Mesendoderm (in vitro differentiated cells): ENCODE measurements around the gene XCL1.

Experiments used
- DNase-seq: peaks from one replicate; pipeline ENCODE4 v3.0.0; 2013
- H2AK5ac ChIP-seq: 2 replicates; pipeline ENCODE4 v1.6.1; 2013; ENCODE audit warnings: low read length, inconsistent platforms
- H2BK120ac ChIP-seq: 2 replicates; pipeline ENCODE4 v1.6.1; 2013; ENCODE audit warnings: low read depth, mild to moderate bottlenecking, low read length, moderate library complexity, mixed read lengths
- H2BK15ac ChIP-seq: replicated peaks from 2 replicates; pipeline ENCODE4 v1.6.1; 2013; ENCODE audit warnings: low read depth, mild to moderate bottlenecking, moderate library complexity
- H2BK5ac ChIP-seq: 2 replicates; pipeline ENCODE4 v1.6.1; 2013; ENCODE audit warnings: low read length, inconsistent platforms
- H3K18ac ChIP-seq: 2 replicates; pipeline ENCODE4 v1.6.1; 2013; ENCODE audit warnings: mild to moderate bottlenecking, low read length, mixed read lengths
- H3K23ac ChIP-seq: one replicate; pipeline ENCODE4 v1.6.1; 2013; ENCODE audit warnings: low read length
- H3K27ac ChIP-seq: 2 replicates; pipeline ENCODE4 v1.5.1; 2013; ENCODE audit warnings: low read depth, mild to moderate bottlenecking, inconsistent platforms, low read length, moderate library complexity
- H3K27me3 ChIP-seq: 2 replicates; pipeline ENCODE4 v1.6.1; 2013; ENCODE audit warnings: low read length, control low read depth, mild to moderate bottlenecking, inconsistent platforms; ENCODE audit not compliant: insufficient read depth, poor library complexity
- H3K36me3 ChIP-seq: 2 replicates; pipeline ENCODE4 v1.6.1; 2013; ENCODE audit warnings: low read length, inconsistent platforms; ENCODE audit not compliant: control insufficient read depth, insufficient read depth
- H3K4ac ChIP-seq: one replicate; pipeline ENCODE4 v1.6.1; 2013; ENCODE audit warnings: low read depth, mild to moderate bottlenecking, low read length, moderate library complexity
- H3K4me1 ChIP-seq: 2 replicates; pipeline ENCODE4 v1.6.1; 2013; ENCODE audit warnings: low read depth, low read length, inconsistent platforms; ENCODE audit not compliant: control insufficient read depth
- H3K4me2 ChIP-seq: 2 replicates; pipeline ENCODE4 v1.6.1; 2013; ENCODE audit warnings: low read length
- H3K4me3 ChIP-seq: 2 replicates; pipeline ENCODE4 v1.5.1; 2013; ENCODE audit warnings: mild to moderate bottlenecking, low read length
- H3K56ac ChIP-seq: one replicate; pipeline ENCODE4 v1.6.1; 2013; ENCODE audit warnings: low read length
- H3K79me1 ChIP-seq: 2 replicates; pipeline ENCODE4 v1.6.1; 2013; ENCODE audit warnings: low read length, inconsistent platforms
- H3K79me2 ChIP-seq: 2 replicates; pipeline ENCODE4 v1.6.1; 2013; ENCODE audit warnings: mild to moderate bottlenecking, low read length; ENCODE audit not compliant: control insufficient read depth, insufficient read depth
- H3K9ac ChIP-seq: 2 replicates; pipeline ENCODE4 v1.6.1; 2013; ENCODE audit warnings: low read length, inconsistent platforms
- H4K5ac ChIP-seq: one replicate; pipeline ENCODE4 v1.6.1; 2013; ENCODE audit warnings: low read length
- H4K8ac ChIP-seq: one replicate; pipeline ENCODE4 v1.6.1; 2013; ENCODE audit warnings: low read depth, mild to moderate bottlenecking, control low read depth, low read length, moderate library complexity
- WGBS: extraction: QIAGEN DNeasy Blood & Tissue Kit; methylation state at CpG from one replicate; pipeline ENCODE4 v1.1.7; 2013; ENCODE audit warnings: low lambda C conversion rate, missing lambda C conversion rate; ENCODE audit not compliant: insufficient coverage; ENCODE audit errors: extremely low coverage; 5-methylcytosine and 5-hydroxymethylcytosine counted together

XCL1 gene

GRCh38 chr1:168560370-168560769, 16.0 kb upstream of the XCL1 start:
- H2BK15ac ChIP-seq, result no peak overlapping the region
- no peaks in the 10 kb centered on the region for H3K79me2 ChIP-seq
- no peaks in the 10 kb centered on the region for H3K79me1 ChIP-seq
- no peak overlapping the region for H3K4me2 ChIP-seq
- no peak overlapping the region for H3K18ac ChIP-seq
- no peak overlapping the region for H2BK120ac ChIP-seq
- no peak overlapping the region for H3K9ac ChIP-seq
- no peak overlapping the region for H3K4ac ChIP-seq
- no peaks in the 10 kb centered on the region for H3K27me3 ChIP-seq
- no peaks in the 10 kb centered on the region for H3K36me3 ChIP-seq
- H4K8ac ChIP-seq, result no peak overlapping the region
- DNase-seq, result no peak
- no peaks in the 10 kb centered on the region for H3K4me1 ChIP-seq
- H3K56ac ChIP-seq, result no peak overlapping the region
- no peak overlapping the region for H4K5ac ChIP-seq
- no peak overlapping the region for H3K4me3 ChIP-seq
- H2BK5ac ChIP-seq, result no peak overlapping the region
- H3K27ac ChIP-seq, result no peak overlapping the region
- no peak overlapping the region for H3K23ac ChIP-seq
- H2AK5ac ChIP-seq, result no peak overlapping the region

- no peaks in the 10 kb centered on the region for H3K79me1 ChIP-seq
- H3K36me3 ChIP-seq, result no peaks in the 10 kb centered on the region
- no peak overlapping the region for H2BK5ac ChIP-seq
- no peak overlapping the region for H2BK120ac ChIP-seq
- no peaks in the 10 kb centered on the region for H3K4me1 ChIP-seq
- H3K4ac ChIP-seq, result no peak overlapping the region
- no peak overlapping the region for H2BK15ac ChIP-seq
- no peak for DNase-seq
- H3K79me2 ChIP-seq, result no peaks in the 10 kb centered on the region
- H3K56ac ChIP-seq, result no peak overlapping the region
- H4K5ac ChIP-seq, result no peak overlapping the region
- H3K23ac ChIP-seq, result no peak overlapping the region
- no peak overlapping the region for H3K4me3 ChIP-seq
- H2AK5ac ChIP-seq, result no peak overlapping the region
- no peak overlapping the region for H3K18ac ChIP-seq
- H3K27ac ChIP-seq, result no peak overlapping the region
- WGBS, result no CpG with 5 or more reads among the region's 2 CpGs
- H4K8ac ChIP-seq, result no peak overlapping the region
- H3K27me3 ChIP-seq, result no peaks in the 10 kb centered on the region
- H3K4me2 ChIP-seq, result no peak overlapping the region
- H3K9ac ChIP-seq, result no peak overlapping the region
Observed at GRCh38 chr1:168561989-168562388, 14.4 kb upstream of the XCL1 start.

GRCh38 chr1:168565825-168566224, 10.6 kb upstream of the XCL1 start:
- no peak overlapping the region for H2BK120ac ChIP-seq
- no peak overlapping the region for H3K27ac ChIP-seq
- H3K4ac ChIP-seq, result no peak overlapping the region
- H3K4me3 ChIP-seq, result no peak overlapping the region
- H2BK15ac ChIP-seq, result no peak overlapping the region
- no peak overlapping the region for H3K18ac ChIP-seq
- no peak overlapping the region for H3K9ac ChIP-seq
- WGBS, result no CpG with 5 or more reads among the region's 4 CpGs
- H3K4me1 ChIP-seq, result no peaks in the 10 kb centered on the region
- no peaks in the 10 kb centered on the region for H3K27me3 ChIP-seq
- no peak for DNase-seq
- H3K36me3 ChIP-seq, result no peaks in the 10 kb centered on the region
- no peak overlapping the region for H2AK5ac ChIP-seq
- no peaks in the 10 kb centered on the region for H3K79me2 ChIP-seq
- H2BK5ac ChIP-seq, result no peak overlapping the region
- no peak overlapping the region for H3K23ac ChIP-seq
- no peaks in the 10 kb centered on the region for H3K79me1 ChIP-seq
- H3K56ac ChIP-seq, result no peak overlapping the region
- no peak overlapping the region for H3K4me2 ChIP-seq
- H4K5ac ChIP-seq, result no peak overlapping the region
- no peak overlapping the region for H4K8ac ChIP-seq

GRCh38 chr1:168567007-168567406, 9.4 kb upstream of the XCL1 start:
- H2AK5ac ChIP-seq, result no peak overlapping the region
- H3K79me2 ChIP-seq, result no peaks in the 10 kb centered on the region
- no peak for DNase-seq
- H2BK5ac ChIP-seq, result no peak overlapping the region
- no peak overlapping the region for H3K4me2 ChIP-seq
- H3K9ac ChIP-seq, result no peak overlapping the region
- H3K27me3 ChIP-seq, result no peaks in the 10 kb centered on the region
- H3K23ac ChIP-seq, result no peak overlapping the region
- H4K8ac ChIP-seq, result no peak overlapping the region
- H3K36me3 ChIP-seq, result no peaks in the 10 kb centered on the region
- no peak overlapping the region for H2BK15ac ChIP-seq
- no peak overlapping the region for H3K27ac ChIP-seq
- H3K56ac ChIP-seq, result no peak overlapping the region
- no peak overlapping the region for H3K18ac ChIP-seq
- H3K4ac ChIP-seq, result no peak overlapping the region
- WGBS, result no CpG with 5 or more reads among the region's 1 CpG
- no peak overlapping the region for H3K4me3 ChIP-seq
- H4K5ac ChIP-seq, result no peak overlapping the region
- no peaks in the 10 kb centered on the region for H3K79me1 ChIP-seq
- no peak overlapping the region for H2BK120ac ChIP-seq
- H3K4me1 ChIP-seq, result no peaks in the 10 kb centered on the region

- H3K4me1 ChIP-seq, result no peaks in the 10 kb centered on the region
- no peaks in the 10 kb centered on the region for H3K36me3 ChIP-seq
- H3K4me2 ChIP-seq, result no peak overlapping the region
- H3K4me3 ChIP-seq, result no peak overlapping the region
- H2BK5ac ChIP-seq, result no peak overlapping the region
- H3K18ac ChIP-seq, result no peak overlapping the region
- H3K79me2 ChIP-seq, result no peaks in the 10 kb centered on the region
- H3K4ac ChIP-seq, result no peak overlapping the region
- H2AK5ac ChIP-seq, result no peak overlapping the region
- H2BK15ac ChIP-seq, result no peak overlapping the region
- no peak for DNase-seq
- H4K5ac ChIP-seq, result no peak overlapping the region
- H3K27ac ChIP-seq, result no peak overlapping the region
- H4K8ac ChIP-seq, result no peak overlapping the region
- H2BK120ac ChIP-seq, result no peak overlapping the region
- H3K27me3 ChIP-seq, result no peaks in the 10 kb centered on the region
- no CpG with 5 or more reads among the region's 3 CpGs for WGBS
- no peak overlapping the region for H3K9ac ChIP-seq
- H3K79me1 ChIP-seq, result no peaks in the 10 kb centered on the region
- no peak overlapping the region for H3K23ac ChIP-seq
- H3K56ac ChIP-seq, result no peak overlapping the region
Observed at GRCh38 chr1:168567568-168567967, 8.8 kb upstream of the XCL1 start.

- Histone ChIP-seq H3K23ac (no peak overlapping the region), H3K18ac (no peak overlapping the region), H3K36me3 (no peaks in the 10 kb centered on the region), H4K5ac (no peak overlapping the region), H3K27me3 (no peaks in the 10 kb centered on the region), H3K9ac (no peak overlapping the region), H2BK15ac (no peak overlapping the region), H3K4me3 (no peak overlapping the region), H2BK5ac (no peak overlapping the region), H3K4me2 (no peak overlapping the region), H4K8ac (no peak overlapping the region), H3K4ac (no peak overlapping the region), H3K56ac (no peak overlapping the region), H3K79me2 (no peaks in the 10 kb centered on the region), H3K27ac (no peak overlapping the region), H2AK5ac (no peak overlapping the region), H3K4me1 (no peaks in the 10 kb centered on the region), H2BK120ac (no peak overlapping the region), H3K79me1 (no peaks in the 10 kb centered on the region)
- DNase-seq, result no peak
- no CpG with 5 or more reads among the region's 1 CpG for WGBS
Observed at GRCh38 chr1:168568346-168568745, 8.1 kb upstream of the XCL1 start.
